Mesothelial cell of epicardium (in vitro differentiated cells): Measurements from ENCODE around the gene DGCR8. TPM values are rescaled to one million over a fixed set of nuclear protein-coding genes. Genes with fewer than 3 reads are reported as not detected.

Experiments
- DNase-seq, 2 experiments: peaks; one replicate each; pipeline ENCODE4 v3.0.0; 2021; ENCODE audit warnings: low spot score in 2 of 2; ENCODE audit not compliant: unreplicated experiment in 2 of 2
- H3K27ac Mint-ChIP-seq: 2 replicates; pipeline ENCODE4 v1.8.0; 2021; ENCODE audit warnings: mixed read lengths
- H3K27me3 Mint-ChIP-seq: 2 replicates; pipeline ENCODE4 v1.8.0; 2021; ENCODE audit warnings: low read depth, mixed read lengths
- H3K36me3 Mint-ChIP-seq: 2 replicates; pipeline ENCODE4 v1.8.0; 2021; ENCODE audit warnings: mixed read lengths
- H3K4me1 Mint-ChIP-seq: 2 replicates; pipeline ENCODE4 v1.8.0; 2021; ENCODE audit warnings: mixed read lengths
- H3K4me3 Mint-ChIP-seq: 2 replicates; pipeline ENCODE4 v1.8.0; 2021; ENCODE audit warnings: mild to moderate bottlenecking, moderate library complexity, mixed read lengths
- H3K9me3 Mint-ChIP-seq: 2 replicates; pipeline ENCODE4 v1.8.0; 2021; ENCODE audit warnings: mixed read lengths
- total RNA-seq: library from RNA; stranded (reverse); gene quantifications from 3 replicates; pipeline ENCODE4 v1.2.1, GENCODE V29; 2021
- TF ChIP-seq, protein P1 (sequence below): fragments of 200-600 bp; sonication (generic); IDR thresholded peaks from one replicate; pipeline ENCODE4 v1.5.0; 2021; ENCODE audit warnings: antibody characterized with exemption; ENCODE audit not compliant: unreplicated experiment

DGCR8 gene
- total RNA-seq, 1 donor from 2014 or later = 71.5 TPM

DNA sequence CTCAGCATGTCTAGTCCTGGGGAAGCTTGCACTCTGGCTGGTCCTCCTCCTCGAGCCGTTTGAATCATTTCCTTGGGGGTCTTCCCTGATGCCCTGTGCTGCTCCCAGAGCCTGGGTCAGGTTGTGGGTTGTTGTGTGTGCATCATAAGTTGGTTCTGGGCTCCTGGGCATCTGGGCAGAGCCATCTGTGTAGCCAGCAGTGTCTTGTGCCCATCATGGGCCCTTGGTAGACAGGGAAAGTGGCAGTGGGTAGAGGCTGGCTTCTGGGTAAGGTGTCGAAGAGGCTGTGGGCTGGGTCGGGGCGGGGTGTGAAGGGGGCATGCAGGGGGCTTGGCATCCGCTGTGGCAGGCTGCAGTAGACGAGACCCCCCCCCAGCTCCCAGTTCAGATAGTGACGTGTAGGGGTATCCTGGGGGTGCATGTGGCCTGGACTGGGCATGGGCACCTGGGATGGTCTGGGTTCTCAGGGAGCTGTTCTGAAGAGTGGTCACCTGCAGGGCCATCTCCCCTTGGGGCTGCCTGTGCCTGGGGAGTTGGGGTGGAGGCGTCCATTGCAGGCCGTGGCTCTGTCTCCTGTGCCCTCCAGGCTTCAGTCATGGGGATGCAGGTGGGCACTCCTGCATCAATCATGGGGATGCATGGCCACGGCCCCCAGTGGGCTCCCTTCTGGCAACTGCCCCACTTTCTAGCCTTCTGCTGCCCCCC is 44.2 kb downstream of the DGCR8 start:
- Mint-ChIP-seq H3K27me3 (no peaks in the 10 kb centered on the region), H3K9me3 (no peaks in the 10 kb centered on the region), H3K36me3 (peaks cover 13% of the 10 kb centered on the region), H3K4me3 (no peak overlapping the region), H3K27ac (no peak overlapping the region), H3K4me1 (peaks cover 2% of the 10 kb centered on the region)
- TF ChIP-seq, protein P1, sequence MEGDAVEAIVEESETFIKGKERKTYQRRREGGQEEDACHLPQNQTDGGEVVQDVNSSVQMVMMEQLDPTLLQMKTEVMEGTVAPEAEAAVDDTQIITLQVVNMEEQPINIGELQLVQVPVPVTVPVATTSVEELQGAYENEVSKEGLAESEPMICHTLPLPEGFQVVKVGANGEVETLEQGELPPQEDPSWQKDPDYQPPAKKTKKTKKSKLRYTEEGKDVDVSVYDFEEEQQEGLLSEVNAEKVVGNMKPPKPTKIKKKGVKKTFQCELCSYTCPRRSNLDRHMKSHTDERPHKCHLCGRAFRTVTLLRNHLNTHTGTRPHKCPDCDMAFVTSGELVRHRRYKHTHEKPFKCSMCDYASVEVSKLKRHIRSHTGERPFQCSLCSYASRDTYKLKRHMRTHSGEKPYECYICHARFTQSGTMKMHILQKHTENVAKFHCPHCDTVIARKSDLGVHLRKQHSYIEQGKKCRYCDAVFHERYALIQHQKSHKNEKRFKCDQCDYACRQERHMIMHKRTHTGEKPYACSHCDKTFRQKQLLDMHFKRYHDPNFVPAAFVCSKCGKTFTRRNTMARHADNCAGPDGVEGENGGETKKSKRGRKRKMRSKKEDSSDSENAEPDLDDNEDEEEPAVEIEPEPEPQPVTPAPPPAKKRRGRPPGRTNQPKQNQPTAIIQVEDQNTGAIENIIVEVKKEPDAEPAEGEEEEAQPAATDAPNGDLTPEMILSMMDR = no peak
- DNase-seq = no peak

DNA sequence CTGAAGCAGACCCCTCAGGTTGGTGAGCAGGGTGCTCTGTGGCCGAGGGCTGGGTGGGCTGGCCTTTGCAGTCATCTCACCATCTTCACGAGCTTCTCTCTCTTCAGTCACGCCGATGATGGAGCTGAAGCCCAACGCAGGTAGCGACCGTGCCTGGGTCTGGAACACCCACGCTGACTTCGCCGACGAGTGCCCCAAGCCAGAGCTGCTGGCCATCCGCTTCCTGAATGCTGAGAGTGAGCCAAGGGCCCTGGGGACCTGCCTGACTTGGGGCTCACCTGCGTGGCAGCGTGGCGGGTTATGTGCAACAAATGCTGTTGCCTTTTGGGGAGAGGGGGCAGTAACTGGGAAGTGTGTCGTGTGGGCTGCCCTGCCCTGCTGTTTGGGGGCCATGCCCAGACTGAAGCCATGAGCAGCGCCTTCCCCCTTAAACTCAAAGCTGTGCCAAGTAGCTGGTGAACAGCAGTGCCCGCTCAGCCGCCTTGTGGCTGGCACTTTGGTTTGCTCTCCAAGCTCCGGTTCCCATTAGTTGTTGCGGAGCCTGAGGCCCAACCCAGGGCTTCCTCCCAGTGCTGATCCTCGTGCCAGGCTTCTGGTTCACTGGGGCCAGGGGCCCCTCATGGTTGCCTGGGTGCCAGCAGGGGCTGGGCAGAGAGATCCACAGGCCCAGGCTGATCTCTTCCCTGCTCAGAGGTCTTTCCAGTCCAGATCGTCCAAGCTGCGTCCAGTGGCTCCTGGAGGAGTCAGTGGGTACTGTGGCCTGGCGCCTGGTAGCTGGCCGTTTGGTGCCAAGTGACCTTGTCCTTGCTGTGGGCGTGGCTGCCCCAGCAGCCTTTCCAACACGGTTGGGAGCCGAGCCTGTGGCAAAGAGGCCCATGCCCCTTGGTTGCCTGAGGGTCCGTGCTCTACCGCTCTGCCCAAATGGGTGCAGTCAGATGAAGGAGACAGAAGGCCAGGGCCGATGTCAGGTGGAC is 45.4 kb downstream of the DGCR8 start:
- no peak overlapping the region for H3K27ac Mint-ChIP-seq
- H3K4me3 Mint-ChIP-seq = no peak overlapping the region
- H3K4me1 Mint-ChIP-seq = no peaks in the 10 kb centered on the region
- H3K9me3 Mint-ChIP-seq = no peaks in the 10 kb centered on the region
- H3K36me3 Mint-ChIP-seq = peaks cover 13% of the 10 kb centered on the region
- H3K27me3 Mint-ChIP-seq = no peaks in the 10 kb centered on the region
- TF ChIP-seq, protein P1 = no peak
- DNase-seq = no peak

DNA sequence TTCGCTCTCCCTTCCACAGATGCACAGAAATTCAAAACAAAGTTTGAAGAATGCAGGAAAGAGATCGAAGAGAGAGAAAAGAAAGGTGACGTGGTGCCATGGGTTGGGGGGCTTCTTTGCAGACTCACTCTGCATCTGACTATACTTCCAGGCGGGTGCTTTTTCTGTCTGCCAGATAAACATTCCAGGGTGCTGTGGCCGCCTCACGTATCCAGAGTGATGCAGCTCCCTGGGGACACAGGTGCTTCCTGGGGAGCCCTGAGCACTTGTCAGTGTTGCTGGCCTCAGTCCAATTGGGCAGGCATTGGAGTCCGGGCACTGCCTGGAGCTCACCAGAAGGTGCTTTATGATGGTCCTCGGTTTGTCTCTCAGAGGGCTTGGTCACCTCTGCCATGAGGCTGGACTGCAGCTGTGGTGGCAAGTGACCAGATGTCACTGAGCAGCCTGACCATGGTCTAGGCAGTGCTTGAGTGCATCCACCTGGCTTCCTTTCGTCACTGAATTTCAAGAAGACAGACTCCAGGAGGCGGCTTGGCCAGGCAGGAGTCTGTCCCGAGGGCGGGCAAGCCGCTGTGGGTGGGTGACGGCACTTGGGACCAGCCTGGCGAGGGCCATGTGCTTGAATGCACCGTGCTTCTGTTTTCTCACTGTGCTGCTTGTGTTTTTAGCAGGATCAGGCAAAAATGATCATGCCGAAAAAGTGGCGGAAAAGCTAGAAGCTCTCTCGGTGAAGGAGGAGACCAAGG is 46.4 kb downstream of the DGCR8 start:
- Mint-ChIP-seq H3K9me3 (no peaks in the 10 kb centered on the region), H3K27ac (no peak overlapping the region), H3K4me3 (no peak overlapping the region), H3K27me3 (no peaks in the 10 kb centered on the region), H3K36me3 (peaks cover 13% of the 10 kb centered on the region), H3K4me1 (no peaks in the 10 kb centered on the region)
- DNase-seq = no peak
- TF ChIP-seq, protein P1 = no peak

DNA sequence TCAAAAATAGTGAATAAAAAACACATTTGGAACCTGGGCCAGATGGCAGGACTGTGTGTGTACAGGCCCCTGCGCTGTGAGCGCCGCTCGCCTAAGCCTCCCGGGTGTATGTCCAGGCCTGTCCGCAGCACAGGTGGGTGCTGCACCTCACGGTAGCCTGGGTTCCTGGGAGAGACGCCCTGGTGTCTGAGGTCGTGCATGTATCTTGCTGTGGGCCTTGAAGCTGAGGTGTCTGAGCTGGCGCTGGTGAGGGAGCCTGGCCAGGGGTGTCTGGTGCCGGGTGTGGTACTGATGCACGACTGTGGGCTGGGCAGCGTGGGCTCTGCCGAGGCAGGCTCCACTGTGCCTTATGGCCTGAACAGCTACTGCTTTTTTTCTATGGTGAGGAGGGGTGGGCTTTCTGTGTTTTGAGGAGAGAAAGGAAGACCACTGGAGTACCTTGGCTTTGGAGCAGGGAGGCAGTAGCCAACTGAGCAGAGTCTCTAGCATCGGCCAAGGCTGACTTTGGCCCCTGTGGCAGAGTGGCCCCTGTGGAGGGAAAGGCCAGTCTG is 47.4 kb downstream of the DGCR8 start:
- Mint-ChIP-seq H3K27me3 (no peaks in the 10 kb centered on the region), H3K27ac (no peak overlapping the region), H3K36me3 (peaks cover 8% of the 10 kb centered on the region), H3K4me1 (no peaks in the 10 kb centered on the region), H3K9me3 (no peaks in the 10 kb centered on the region), H3K4me3 (no peak overlapping the region)
- no peak for DNase-seq
- TF ChIP-seq, protein P1 = no peak

DNA sequence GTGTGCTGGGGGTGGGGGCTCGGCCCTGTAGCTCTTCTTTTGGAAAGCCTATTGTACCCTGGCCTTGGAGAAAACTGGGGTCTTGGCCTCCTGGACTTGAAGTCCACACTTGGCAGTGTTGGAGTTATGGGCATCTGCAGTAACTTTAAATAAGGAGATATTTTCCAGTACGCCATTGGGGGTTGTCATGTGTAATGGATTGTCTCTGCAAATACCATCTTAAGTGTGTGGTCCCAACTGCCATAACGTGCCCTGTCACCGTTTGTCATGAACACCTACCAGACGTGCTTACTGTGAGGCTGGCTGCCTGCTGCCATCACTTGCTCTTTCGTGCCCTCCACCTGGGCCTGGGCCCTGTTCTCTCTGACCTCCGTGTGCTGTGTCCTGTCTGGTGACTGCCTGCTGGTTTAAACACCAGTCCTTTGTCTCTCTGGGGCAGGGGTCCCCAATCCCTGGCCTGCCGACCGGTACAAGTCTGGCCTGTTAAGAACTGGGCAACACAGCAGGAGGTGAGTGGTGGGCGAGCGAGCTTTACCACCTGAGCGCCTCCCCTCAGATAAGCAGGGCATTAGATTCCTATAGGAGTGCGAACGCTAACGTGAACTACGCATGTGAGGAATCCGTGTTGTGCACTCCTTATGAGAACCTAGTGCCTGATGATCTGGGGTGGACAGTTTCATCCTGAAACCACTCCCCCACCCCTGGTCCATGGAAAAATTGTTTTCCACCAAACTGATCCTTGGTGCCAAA is 48.0 kb downstream of the DGCR8 start:
- no peak for DNase-seq
- peak overlapping the region; percentile 9 for H3K27ac Mint-ChIP-seq
- TF ChIP-seq, protein P1 = no peak
- H3K27me3 Mint-ChIP-seq = no peaks in the 10 kb centered on the region
- H3K4me1 Mint-ChIP-seq = peaks cover 6% of the 10 kb centered on the region
- no peak overlapping the region for H3K4me3 Mint-ChIP-seq
- H3K36me3 Mint-ChIP-seq = peaks cover 8% of the 10 kb centered on the region
- H3K9me3 Mint-ChIP-seq = no peaks in the 10 kb centered on the region
